Measurements from ENCODE around the gene STYXL1.

The STYXL1 gene

GRCh38 chr7:75950111-75950681 is 97.6 kb downstream of the STYXL1 start:
- FAIRE-seq: no peak

GRCh38 chr7:75948179-75948578 is 99.6 kb downstream of the STYXL1 start:
- no peak for FAIRE-seq

Measured in A204.1 (cell line).